KMS-11 (cell line): ENCODE data around the gene B3GNT5.
A peak's percentile ranks its signal among the peaks of the same experiment; 100 is the strongest.

Experiments
- H2AFZ ChIP-seq: fragments of 200-600 bp; sonication (generic); 2 replicates; pipeline ENCODE4 v1.6.1; 2016; ENCODE audit warnings: antibody characterized with exemption, mixed run types, low read depth
- H3K27ac ChIP-seq: fragments of 200-600 bp; sonication (generic); 2 replicates; pipeline ENCODE4 v1.6.1; 2016; ENCODE audit warnings: mild to moderate bottlenecking, mixed run types
- H3K27me3 ChIP-seq: fragments of 200-600 bp; sonication (generic); 2 replicates; pipeline ENCODE4 v1.6.1; 2017; ENCODE audit warnings: mild to moderate bottlenecking, low read depth, mixed run types, moderate library complexity; ENCODE audit not compliant: insufficient read depth
- H3K36me3 ChIP-seq: fragments of 200-600 bp; sonication (generic); 2 replicates; pipeline ENCODE4 v1.6.1; 2017; ENCODE audit warnings: mild to moderate bottlenecking, mixed run types; ENCODE audit not compliant: insufficient read depth
- H3K4me1 ChIP-seq: fragments of 200-600 bp; sonication (generic); 2 replicates; pipeline ENCODE4 v1.6.1; 2016; ENCODE audit warnings: mild to moderate bottlenecking, low read depth, mixed run types; ENCODE audit not compliant: poor library complexity, severe bottlenecking
- H3K4me2 ChIP-seq: fragments of 200-600 bp; sonication (generic); 2 replicates; pipeline ENCODE4 v1.7.0; 2016; ENCODE audit warnings: mild to moderate bottlenecking, mixed run types
- H3K4me3 ChIP-seq: fragments of 200-600 bp; sonication (generic); IDR thresholded peaks from 2 replicates; pipeline ENCODE4 v1.6.1; 2017; ENCODE audit warnings: low read depth, low read length, mixed read lengths; ENCODE audit not compliant: insufficient read depth
- H3K79me2 ChIP-seq: fragments of 200-600 bp; sonication (generic); 2 replicates; pipeline ENCODE4 v1.6.1; 2016; ENCODE audit warnings: low read depth, mixed run types; ENCODE audit not compliant: insufficient read depth
- H3K9ac ChIP-seq: fragments of 200-600 bp; sonication (generic); 2 replicates; pipeline ENCODE4 v1.6.1; 2016; ENCODE audit warnings: mild to moderate bottlenecking, mixed run types
- H4K20me1 ChIP-seq: fragments of 200-600 bp; sonication (generic); 2 replicates; pipeline ENCODE4 v1.6.1; 2016; ENCODE audit warnings: mild to moderate bottlenecking, mixed run types; ENCODE audit not compliant: insufficient read depth
- TF ChIP-seq, protein P1 (sequence below): fragments of 200-600 bp; sonication (generic); conservative IDR thresholded peaks from 2 replicates; pipeline ENCODE4 v1.6.1; 2017; ENCODE audit warnings: low read depth, mild to moderate bottlenecking, antibody characterized with exemption, low read length, moderate library complexity, mixed read lengths

The B3GNT5 gene

DNA sequence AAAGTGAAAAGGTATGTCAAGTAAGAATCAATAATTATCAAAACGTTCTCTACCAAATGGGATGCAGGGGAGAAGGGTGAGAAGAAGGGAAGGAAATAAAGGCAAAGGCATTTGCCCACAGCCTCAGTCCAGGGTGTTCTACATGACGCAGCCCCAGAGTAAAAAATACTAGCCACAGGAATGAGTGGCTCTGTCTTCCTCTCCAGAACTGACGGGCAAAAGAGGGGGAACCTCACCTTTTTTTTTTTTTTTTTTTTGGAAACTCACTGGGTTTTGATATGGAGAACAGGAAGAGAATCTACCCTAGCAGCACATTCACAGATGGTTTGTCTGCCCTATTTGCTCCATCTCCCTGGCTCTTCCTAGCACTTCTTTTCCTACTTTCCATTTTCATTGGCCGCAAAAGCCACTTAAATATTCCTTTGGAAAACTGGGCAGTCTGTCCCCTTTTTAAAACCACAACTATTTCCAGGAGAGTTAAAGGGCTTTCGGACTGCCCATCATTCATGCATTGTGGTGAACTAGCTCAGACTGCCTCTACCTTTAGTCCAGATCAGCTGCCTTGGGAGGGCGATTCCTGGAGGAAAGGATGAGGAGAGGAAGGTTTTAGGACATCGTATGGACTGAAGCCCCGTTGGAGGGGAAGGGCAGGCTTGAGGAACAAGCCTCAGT, 28.2 kb downstream of the B3GNT5 start:
- Histone ChIP-seq H4K20me1 (no peaks in the 10 kb centered on the region), H3K4me1 (peaks cover 20% of the 10 kb centered on the region), H3K4me2 (no peak overlapping the region), H2AFZ (no peak overlapping the region), H3K27me3 (no peaks in the 10 kb centered on the region), H3K27ac (no peak overlapping the region), H3K9ac (no peak overlapping the region), H3K36me3 (no peaks in the 10 kb centered on the region), H3K79me2 (no peaks in the 10 kb centered on the region), H3K4me3 (no peak overlapping the region)
- TF ChIP-seq, protein P1, sequence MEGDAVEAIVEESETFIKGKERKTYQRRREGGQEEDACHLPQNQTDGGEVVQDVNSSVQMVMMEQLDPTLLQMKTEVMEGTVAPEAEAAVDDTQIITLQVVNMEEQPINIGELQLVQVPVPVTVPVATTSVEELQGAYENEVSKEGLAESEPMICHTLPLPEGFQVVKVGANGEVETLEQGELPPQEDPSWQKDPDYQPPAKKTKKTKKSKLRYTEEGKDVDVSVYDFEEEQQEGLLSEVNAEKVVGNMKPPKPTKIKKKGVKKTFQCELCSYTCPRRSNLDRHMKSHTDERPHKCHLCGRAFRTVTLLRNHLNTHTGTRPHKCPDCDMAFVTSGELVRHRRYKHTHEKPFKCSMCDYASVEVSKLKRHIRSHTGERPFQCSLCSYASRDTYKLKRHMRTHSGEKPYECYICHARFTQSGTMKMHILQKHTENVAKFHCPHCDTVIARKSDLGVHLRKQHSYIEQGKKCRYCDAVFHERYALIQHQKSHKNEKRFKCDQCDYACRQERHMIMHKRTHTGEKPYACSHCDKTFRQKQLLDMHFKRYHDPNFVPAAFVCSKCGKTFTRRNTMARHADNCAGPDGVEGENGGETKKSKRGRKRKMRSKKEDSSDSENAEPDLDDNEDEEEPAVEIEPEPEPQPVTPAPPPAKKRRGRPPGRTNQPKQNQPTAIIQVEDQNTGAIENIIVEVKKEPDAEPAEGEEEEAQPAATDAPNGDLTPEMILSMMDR: no peak

DNA sequence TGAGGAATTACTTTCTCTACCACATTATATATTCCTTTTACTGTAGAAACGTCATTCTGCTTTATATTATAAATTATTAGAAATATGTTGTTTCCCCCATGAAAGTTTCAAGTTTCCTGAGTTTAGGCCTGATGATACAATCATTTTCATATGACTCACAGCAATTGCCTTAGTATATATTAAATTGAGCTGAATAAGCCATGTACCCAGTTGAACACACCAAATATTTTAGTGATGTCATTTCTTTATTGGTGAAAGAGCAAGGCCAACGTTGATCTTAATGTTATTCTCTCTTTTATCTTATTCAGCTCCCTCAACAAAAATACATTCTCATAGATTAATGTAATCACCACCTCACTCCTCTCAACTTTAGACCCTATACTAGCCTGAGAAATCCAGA, 30.8 kb downstream of the B3GNT5 start:
- no peaks in the 10 kb centered on the region for H3K79me2 ChIP-seq
- H3K4me3 ChIP-seq: no peak overlapping the region
- TF ChIP-seq, protein P1: no peak
- no peak overlapping the region for H2AFZ ChIP-seq
- no peak overlapping the region for H3K27ac ChIP-seq
- H3K27me3 ChIP-seq: no peaks in the 10 kb centered on the region
- H3K9ac ChIP-seq: no peak overlapping the region
- H3K4me1 ChIP-seq: peaks cover 23% of the 10 kb centered on the region
- no peaks in the 10 kb centered on the region for H3K36me3 ChIP-seq
- H3K4me2 ChIP-seq: no peak overlapping the region
- no peaks in the 10 kb centered on the region for H4K20me1 ChIP-seq

DNA sequence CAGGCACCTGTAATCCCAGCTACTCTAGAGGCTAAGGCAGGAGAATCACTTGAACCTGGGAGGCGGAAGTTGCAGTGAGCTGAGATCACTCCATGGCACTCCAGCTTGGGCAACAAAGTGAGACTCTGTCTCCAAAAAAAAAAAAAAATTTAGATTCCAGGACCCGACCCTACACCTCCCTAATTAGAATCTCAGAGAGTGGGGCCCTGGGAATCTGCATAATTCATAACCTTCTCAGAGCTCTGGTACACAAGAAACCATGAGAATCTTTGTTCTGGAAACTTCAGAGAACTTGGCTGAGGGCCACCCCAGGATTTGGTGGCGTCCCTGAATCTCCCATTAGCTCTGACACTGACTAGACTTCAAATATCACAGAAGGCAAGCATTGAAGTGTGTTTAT, 31.5 kb downstream of the B3GNT5 start:
- TF ChIP-seq, protein P1: no peak
- H3K9ac ChIP-seq: no peak overlapping the region

DNA sequence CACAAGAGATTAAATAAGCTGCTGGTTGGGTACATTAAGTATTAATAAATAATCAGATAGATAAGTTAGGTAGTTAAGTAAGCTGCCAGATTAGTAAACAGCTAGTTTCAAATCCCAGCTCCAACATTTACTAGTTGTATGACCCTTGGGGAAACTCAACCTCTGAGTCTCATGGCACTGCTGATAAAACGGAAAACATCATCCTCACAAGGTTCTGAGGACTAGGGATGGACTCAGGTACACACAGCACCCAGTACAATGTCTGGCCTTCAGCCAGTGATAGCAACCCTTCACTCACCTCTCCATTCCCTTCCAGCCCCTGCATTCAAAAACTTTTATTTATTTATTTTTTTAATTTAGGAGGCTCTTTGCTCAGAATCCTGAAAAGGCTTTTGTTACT, 32.3 kb downstream of the B3GNT5 start:
- Histone ChIP-seq H3K4me1 (peaks cover 23% of the 10 kb centered on the region), H3K4me3 (no peak overlapping the region), H3K79me2 (no peaks in the 10 kb centered on the region), H3K27ac (peak overlapping the region; percentile 66), H3K27me3 (no peaks in the 10 kb centered on the region), H4K20me1 (no peaks in the 10 kb centered on the region), H3K9ac (peak overlapping the region; percentile 57), H2AFZ (peak overlapping the region; percentile 53), H3K36me3 (no peaks in the 10 kb centered on the region), H3K4me2 (peak overlapping the region; percentile 92)
- TF ChIP-seq, protein P1: no peak

More for the DNA sequence above, 31.5 kb downstream of the B3GNT5 start:
- H3K79me2 ChIP-seq: no peaks in the 10 kb centered on the region
- no peaks in the 10 kb centered on the region for H3K27me3 ChIP-seq
- no peaks in the 10 kb centered on the region for H3K36me3 ChIP-seq
- peak overlapping the region; percentile 92; the same call in 1 of the 2 replicates for H3K4me2 ChIP-seq
- H2AFZ ChIP-seq: no peak overlapping the region
- no peak overlapping the region for H3K4me3 ChIP-seq
- H4K20me1 ChIP-seq: no peaks in the 10 kb centered on the region
- peaks cover 23% of the 10 kb centered on the region for H3K4me1 ChIP-seq
- H3K27ac ChIP-seq: no peak overlapping the region
